Retinal pigment epithelial cell (primary cell): Measurements from ENCODE around the gene SRPRB.

Source experiments
- DNase-seq: peaks from one replicate; pipeline ENCODE4 v3.0.0-alpha.2; 2010; ENCODE audit warnings: low read depth
- H3K4me3 ChIP-seq: 2 replicates; pipeline ENCODE4 v1.5.1; 2011; ENCODE audit warnings: mild to moderate bottlenecking, low read length, control low read depth, moderate library complexity
- CTCF ChIP-seq: conservative IDR thresholded peaks from 2 replicates; pipeline ENCODE4 v1.5.1; 2011; ENCODE audit warnings: low read depth, low read length, control low read depth, inconsistent platforms

The SRPRB gene

GRCh38 chr3:133860519-133860918 lies 54.9 kb downstream of the SRPRB start:
- TF ChIP-seq CTCF = no peak
- DNase-seq = no peak
- no peak overlapping the region for H3K4me3 ChIP-seq

GRCh38 chr3:133862161-133862560 lies 56.5 kb downstream of the SRPRB start:
- no peak for TF ChIP-seq CTCF
- no peak for DNase-seq
- no peak overlapping the region for H3K4me3 ChIP-seq

GRCh38 chr3:133863911-133864310 lies 58.3 kb downstream of the SRPRB start:
- H3K4me3 ChIP-seq = no peak overlapping the region
- DNase-seq = no peak
- no peak for TF ChIP-seq CTCF

GRCh38 chr3:133864616-133865015 lies 59.0 kb downstream of the SRPRB start:
- no peak for DNase-seq
- H3K4me3 ChIP-seq = no peak overlapping the region
- no peak for TF ChIP-seq CTCF

GRCh38 chr3:133865136-133865855 lies 59.7 kb downstream of the SRPRB start:
- no peak for TF ChIP-seq CTCF
- DNase-seq = no peak
- H3K4me3 ChIP-seq = no peak overlapping the region

GRCh38 chr3:133866141-133866540 lies 60.5 kb downstream of the SRPRB start:
- no peak for TF ChIP-seq CTCF
- H3K4me3 ChIP-seq = no peak overlapping the region
- DNase-seq = no peak

GRCh38 chr3:133868186-133868585 lies 62.6 kb downstream of the SRPRB start:
- TF ChIP-seq CTCF = no peak
- DNase-seq = no peak
- H3K4me3 ChIP-seq = no peak overlapping the region
